GM13977 (cell line): ENCODE results near the gene CNTLN.
"Not testable (repeated sequence)": the region's sequence is repeated elsewhere in the genome, so short reads cannot be mapped to it uniquely, and the experiment has no call there.

Source experiments
- DNase-seq: peaks from one replicate; pipeline ENCODE4 v3.0.0; 2012; ENCODE audit warnings: low spot score
- CTCF ChIP-seq: IDR thresholded peaks from 2 replicates; pipeline ENCODE4 v1.5.1; 2012; ENCODE audit warnings: mild to moderate bottlenecking, control low read depth; ENCODE audit not compliant: insufficient read depth; ENCODE audit errors: extremely low read depth, missing control alignments
- in situ Hi-C: fragments of 300-500 bp; cut with MboI; formaldehyde crosslinking; loops from one replicate; pipeline ENCODE4 v1.12.0; 2022; ENCODE audit warnings: low sequenced_read_pairs, low pct_unique_long_range_greater_than_20kb, mixed read lengths, inconsistent platforms; ENCODE audit not compliant: unreplicated experiment

The CNTLN gene

GRCh38 chr9:17236147-17236546, 101.3 kb downstream of the CNTLN start:
- no peak for TF ChIP-seq CTCF
- DNase-seq, result no peak
- in situ Hi-C loops, result no loop called here

GRCh38 chr9:17246770-17247169, 111.9 kb downstream of the CNTLN start:
- TF ChIP-seq CTCF, result no peak
- in situ Hi-C loops, result no loop called here
- no peak for DNase-seq

- in situ Hi-C loops, result no loop called here
- TF ChIP-seq CTCF, result no peak
- DNase-seq, result no peak
Measured at GRCh38 chr9:17251100-17251499, 116.3 kb downstream of the CNTLN start.

GRCh38 chr9:17268531-17269188, 133.8 kb downstream of the CNTLN start:
- in situ Hi-C loops, DNase-seq: not testable (repeated sequence)

DNA sequence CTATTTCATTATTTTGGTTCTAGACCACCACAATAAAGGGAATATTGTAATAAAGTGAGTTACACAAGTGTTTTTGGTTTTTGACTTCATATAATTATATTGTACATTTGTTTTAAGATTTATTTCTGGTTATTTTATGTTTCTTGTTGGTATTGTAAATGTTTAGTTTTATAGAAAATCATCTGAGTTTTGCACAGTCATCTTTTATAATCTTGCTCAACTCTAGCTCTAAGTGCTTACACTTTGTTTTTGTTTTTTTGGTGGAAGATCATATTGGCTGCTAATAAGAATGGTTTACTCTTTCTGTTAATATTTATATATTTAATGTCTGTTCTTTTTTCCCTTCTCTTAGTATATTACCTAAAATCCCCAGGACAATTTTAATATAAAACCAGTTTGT, 135.0 kb downstream of the CNTLN start:
- TF ChIP-seq CTCF, result no peak
- DNase-seq, result no peak
- in situ Hi-C loops, result no loop called here

DNA sequence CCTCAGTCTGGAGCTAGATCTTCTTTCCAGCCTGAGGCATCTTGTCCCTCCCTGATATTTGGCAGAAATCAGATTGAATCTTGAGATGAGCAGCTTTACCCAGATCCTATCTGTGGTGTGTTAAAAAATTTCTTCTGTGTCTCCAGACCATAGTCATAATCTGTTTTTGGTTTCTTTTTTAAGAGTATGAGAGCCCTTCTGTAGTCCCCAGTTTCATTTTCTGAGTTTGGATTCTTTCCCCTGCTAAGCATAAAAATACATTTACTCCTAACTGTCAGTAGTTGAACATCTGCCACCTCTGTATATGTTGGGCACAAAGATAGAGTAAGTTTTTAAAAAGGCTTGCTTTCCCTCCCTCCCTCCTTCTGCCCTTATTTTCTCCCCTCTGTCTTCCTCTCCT, 137.7 kb downstream of the CNTLN start:
- DNase-seq, result no peak
- TF ChIP-seq CTCF, result no peak
- in situ Hi-C loops, result no loop called here

- no peak for TF ChIP-seq CTCF
- in situ Hi-C loops, result no loop called here
- DNase-seq, result no peak
Measured at GRCh38 chr9:17280350-17281012, 145.6 kb downstream of the CNTLN start.

- in situ Hi-C loops, DNase-seq: not testable (repeated sequence)
Measured at GRCh38 chr9:17290673-17291072, 155.8 kb downstream of the CNTLN start.
